ENCODE results near the gene TNFRSF6B. TPM values are rescaled to one million over a fixed set of nuclear protein-coding genes. Genes with fewer than 3 reads are reported as not detected.

The TNFRSF6B gene
- total RNA-seq, 1 donor from 2014 or later = not detected

DNA sequence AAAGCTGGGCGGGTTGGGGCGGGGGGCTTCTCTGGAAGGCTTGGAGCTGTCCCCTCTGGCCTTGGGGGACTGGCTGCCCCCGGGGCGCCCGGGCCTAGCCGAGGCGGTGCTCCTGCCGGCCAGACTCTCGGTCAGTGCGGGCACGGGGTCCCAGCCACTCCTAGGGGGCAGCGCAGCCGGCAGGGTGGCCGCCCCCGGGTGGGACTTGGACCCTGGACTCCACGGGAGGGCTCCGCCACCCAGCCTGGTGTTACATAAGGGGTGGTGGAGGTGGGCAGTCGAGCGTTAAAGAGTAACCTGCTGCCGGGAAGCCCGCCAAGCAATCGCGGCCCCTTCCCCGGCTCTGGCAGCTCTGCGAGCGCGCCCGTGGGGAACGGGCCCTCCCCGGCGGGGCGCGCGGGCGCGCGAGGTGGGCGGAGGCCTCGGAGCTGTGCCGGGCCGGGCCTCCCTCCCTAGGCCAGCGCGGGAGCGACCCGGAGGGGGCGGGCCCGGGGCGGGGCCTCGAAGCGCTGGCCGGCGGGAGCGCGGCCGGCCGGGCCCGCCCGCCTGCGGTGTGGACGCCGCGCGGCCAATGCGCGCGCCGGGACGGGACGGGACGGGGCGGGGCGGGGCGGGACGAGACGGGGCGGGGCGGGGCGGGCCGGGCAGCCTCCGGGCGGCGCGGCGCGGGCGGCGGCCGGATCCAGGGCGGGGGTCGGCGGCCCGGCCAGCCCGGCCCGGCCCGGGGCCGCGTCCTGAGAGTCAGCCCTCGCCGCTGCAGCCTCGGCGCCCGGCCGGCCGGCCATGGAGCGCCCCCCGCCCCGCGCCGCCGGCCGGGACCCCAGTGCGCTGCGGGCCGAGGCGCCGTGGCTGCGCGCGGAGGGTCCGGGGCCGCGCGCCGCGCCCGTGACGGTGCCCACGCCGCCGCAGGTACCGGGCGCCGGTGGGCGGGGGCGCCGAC, 42.9 kb downstream of the TNFRSF6B start, which contains the start of gene SLC2A4RG:
TSS of gene SLC2A4RG (plus strand) at position 647 of the 940 bp plus-strand sequence. CDS start at position 784, 137 bp downstream.
- peaks cover 11% of the 10 kb centered on the region for H3K36me3 Mint-ChIP-seq (ENCODE audit: insufficient read depth)
- H3K4me1 Mint-ChIP-seq (ENCODE audit: low read depth) = no peaks in the 10 kb centered on the region
- H3K4me3 Mint-ChIP-seq (ENCODE audit: low read depth) = peak within 1 kb of the TSS; percentile 67
- TF ChIP-seq, protein P1, sequence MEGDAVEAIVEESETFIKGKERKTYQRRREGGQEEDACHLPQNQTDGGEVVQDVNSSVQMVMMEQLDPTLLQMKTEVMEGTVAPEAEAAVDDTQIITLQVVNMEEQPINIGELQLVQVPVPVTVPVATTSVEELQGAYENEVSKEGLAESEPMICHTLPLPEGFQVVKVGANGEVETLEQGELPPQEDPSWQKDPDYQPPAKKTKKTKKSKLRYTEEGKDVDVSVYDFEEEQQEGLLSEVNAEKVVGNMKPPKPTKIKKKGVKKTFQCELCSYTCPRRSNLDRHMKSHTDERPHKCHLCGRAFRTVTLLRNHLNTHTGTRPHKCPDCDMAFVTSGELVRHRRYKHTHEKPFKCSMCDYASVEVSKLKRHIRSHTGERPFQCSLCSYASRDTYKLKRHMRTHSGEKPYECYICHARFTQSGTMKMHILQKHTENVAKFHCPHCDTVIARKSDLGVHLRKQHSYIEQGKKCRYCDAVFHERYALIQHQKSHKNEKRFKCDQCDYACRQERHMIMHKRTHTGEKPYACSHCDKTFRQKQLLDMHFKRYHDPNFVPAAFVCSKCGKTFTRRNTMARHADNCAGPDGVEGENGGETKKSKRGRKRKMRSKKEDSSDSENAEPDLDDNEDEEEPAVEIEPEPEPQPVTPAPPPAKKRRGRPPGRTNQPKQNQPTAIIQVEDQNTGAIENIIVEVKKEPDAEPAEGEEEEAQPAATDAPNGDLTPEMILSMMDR (IDR thresholded peaks at IDR 0.05; ENCODE audit: unreplicated experiment) = no peak
- peak; percentile 51 for DNase-seq (ENCODE audit: low spot score, unreplicated experiment)
- no peak within 1 kb of the TSS for H3K27ac Mint-ChIP-seq
- peaks cover 6% of the 10 kb centered on the region for H3K27me3 Mint-ChIP-seq
- no peaks in the 10 kb centered on the region for H3K9me3 Mint-ChIP-seq (ENCODE audit: low read depth)

DNA sequence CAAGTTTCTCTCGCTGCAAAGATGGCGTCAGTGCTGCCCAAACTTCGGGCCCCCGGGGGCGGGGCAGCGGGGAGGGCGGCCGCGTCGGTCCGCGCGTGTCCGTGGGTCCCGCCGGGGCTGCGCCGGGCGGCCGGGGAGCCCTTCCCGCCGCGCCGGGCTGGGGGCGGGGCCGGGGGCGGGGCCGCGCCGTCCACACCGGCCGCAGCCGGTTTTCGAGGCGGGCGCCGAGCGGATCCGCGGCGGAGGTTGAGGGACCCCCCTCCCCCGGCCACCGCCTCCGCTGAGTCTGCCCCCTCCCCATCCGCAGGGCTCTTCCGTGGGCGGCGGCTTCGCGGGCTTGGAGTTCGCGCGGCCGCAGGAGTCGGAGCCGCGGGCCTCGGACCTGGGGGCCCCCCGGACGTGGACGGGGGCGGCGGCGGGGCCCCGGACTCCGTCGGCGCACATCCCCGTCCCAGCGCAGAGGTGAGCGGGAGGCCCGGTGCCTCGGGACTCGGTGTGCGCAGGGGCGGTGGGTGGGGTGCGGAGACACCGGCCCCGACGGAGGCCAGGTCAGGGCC, 43.7 kb downstream of the TNFRSF6B start:
- peaks cover 6% of the 10 kb centered on the region for H3K27me3 Mint-ChIP-seq
- no peaks in the 10 kb centered on the region for H3K9me3 Mint-ChIP-seq (ENCODE audit: low read depth)
- peaks cover 11% of the 10 kb centered on the region for H3K36me3 Mint-ChIP-seq (ENCODE audit: insufficient read depth)
- no peak for DNase-seq (ENCODE audit: low spot score, unreplicated experiment)
- H3K4me3 Mint-ChIP-seq (ENCODE audit: low read depth) = peak overlapping the region; percentile 67
- no peaks in the 10 kb centered on the region for H3K4me1 Mint-ChIP-seq (ENCODE audit: low read depth)
- TF ChIP-seq, protein P1 (IDR thresholded peaks at IDR 0.05; ENCODE audit: unreplicated experiment) = no peak
- no peak overlapping the region for H3K27ac Mint-ChIP-seq

DNA sequence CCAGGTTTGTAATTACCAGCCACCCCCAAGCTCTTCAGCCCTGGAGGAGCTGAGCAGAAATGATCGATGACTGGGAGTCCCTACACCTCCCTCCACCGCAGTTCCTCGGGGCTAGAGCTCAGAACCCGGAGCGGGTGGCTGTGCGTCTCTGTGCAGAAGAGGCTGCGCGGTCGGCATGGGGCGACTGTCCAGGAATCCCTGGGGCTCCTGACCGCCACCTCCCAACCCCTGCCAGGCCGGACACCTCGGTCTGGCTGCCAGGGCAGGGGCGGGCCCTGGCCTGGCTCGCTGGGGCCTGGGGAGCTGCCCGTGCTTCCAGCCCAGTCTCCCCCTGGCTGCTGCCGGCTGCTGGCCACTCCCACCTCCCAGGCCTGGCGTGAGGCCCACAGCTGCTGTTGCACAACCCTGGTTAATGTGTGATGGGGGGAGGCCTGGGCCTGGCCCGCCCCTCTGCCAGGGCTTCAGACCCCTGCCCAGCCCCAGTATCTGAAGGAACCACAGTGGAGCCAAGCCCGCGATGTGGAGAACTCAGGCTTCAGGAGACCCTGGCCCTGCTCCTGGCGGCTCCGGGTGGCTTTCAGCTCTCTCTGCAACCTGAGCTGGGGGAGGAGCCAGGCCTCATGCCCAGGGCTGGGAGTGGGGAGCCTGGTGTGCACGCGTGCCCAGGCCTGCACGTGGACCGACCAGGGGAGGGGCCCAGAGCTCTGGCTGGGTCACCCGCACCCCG, 44.3 kb downstream of the TNFRSF6B start:
- Mint-ChIP-seq H3K4me3 (ENCODE audit: low read depth) (peak overlapping the region; percentile 67), H3K9me3 (ENCODE audit: low read depth) (no peaks in the 10 kb centered on the region), H3K27ac (peak overlapping the region; percentile 62), H3K36me3 (ENCODE audit: insufficient read depth) (peaks cover 11% of the 10 kb centered on the region), H3K27me3 (peaks cover 6% of the 10 kb centered on the region), H3K4me1 (ENCODE audit: low read depth) (no peaks in the 10 kb centered on the region)
- DNase-seq (ENCODE audit: low spot score, unreplicated experiment) = peak; percentile 76
- TF ChIP-seq, protein P1 (IDR thresholded peaks at IDR 0.05; ENCODE audit: unreplicated experiment) = peak; percentile 3

DNA sequence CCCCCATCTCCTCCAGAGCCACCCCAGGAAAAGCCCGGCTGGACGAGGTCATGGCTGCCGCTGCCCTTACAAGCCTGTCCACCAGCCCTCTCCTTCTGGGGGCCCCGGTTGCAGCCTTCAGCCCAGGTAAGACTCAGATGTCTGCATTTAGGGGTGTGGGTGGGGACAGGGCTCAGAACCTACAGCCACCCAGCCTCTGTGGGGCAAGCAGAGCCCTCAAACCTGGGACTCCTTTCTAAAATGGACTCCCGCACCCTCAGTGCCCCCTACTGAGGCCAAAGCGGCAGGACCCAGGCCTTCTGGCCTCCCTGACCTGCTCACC, 44.9 kb downstream of the TNFRSF6B start:
- Mint-ChIP-seq H3K4me1 (ENCODE audit: low read depth) (no peaks in the 10 kb centered on the region), H3K4me3 (ENCODE audit: low read depth) (peak overlapping the region; percentile 29), H3K36me3 (ENCODE audit: insufficient read depth) (peaks cover 7% of the 10 kb centered on the region), H3K27me3 (peaks cover under 1% of the 10 kb centered on the region), H3K27ac (peak overlapping the region; percentile 62), H3K9me3 (ENCODE audit: low read depth) (no peaks in the 10 kb centered on the region)
- TF ChIP-seq, protein P1 (IDR thresholded peaks at IDR 0.05; ENCODE audit: unreplicated experiment) = no peak
- DNase-seq (ENCODE audit: low spot score, unreplicated experiment) = no peak
